Amniotic epithelial cell (primary cell): ENCODE measurements around the gene SLC23A2.
"Not testable (repeated sequence)": the region's sequence is repeated elsewhere in the genome, so short reads cannot be mapped to it uniquely, and the experiment has no call there.

Experiments
- DNase-seq: peaks from one replicate; pipeline ENCODE4 v3.0.0-alpha.2; 2010; ENCODE audit warnings: low read depth

SLC23A2 gene

GRCh38 chr20:4936392-4936850 is 64.9 kb downstream of the SLC23A2 start:
- DNase-seq: no peak

- DNase-seq: peak; percentile 9
Observed at GRCh38 chr20:4932061-4932460, 69.2 kb downstream of the SLC23A2 start.

GRCh38 chr20:4929686-4930397 is 71.5 kb downstream of the SLC23A2 start:
- peak; percentile 37 for DNase-seq

GRCh38 chr20:4926531-4927156 is 74.7 kb downstream of the SLC23A2 start:
- DNase-seq: no peak

GRCh38 chr20:4925842-4926530 is 75.3 kb downstream of the SLC23A2 start:
- peak; percentile 19 for DNase-seq

- no peak for DNase-seq
Observed at GRCh38 chr20:4924446-4924845, 76.9 kb downstream of the SLC23A2 start.

- no peak for DNase-seq
Observed at GRCh38 chr20:4924032-4924431, 77.3 kb downstream of the SLC23A2 start.

- no peak for DNase-seq
Observed at GRCh38 chr20:4922186-4922585, 79.1 kb downstream of the SLC23A2 start.

GRCh38 chr20:4921271-4921670 is 80.0 kb downstream of the SLC23A2 start:
- not testable (repeated sequence) for DNase-seq

- DNase-seq: no peak
Observed at GRCh38 chr20:4920655-4921054, 80.7 kb downstream of the SLC23A2 start.

- DNase-seq: no peak
Observed at GRCh38 chr20:4920131-4920530, 81.2 kb downstream of the SLC23A2 start.

GRCh38 chr20:4919047-4919704 is 82.1 kb downstream of the SLC23A2 start:
- no peak for DNase-seq

- DNase-seq: no peak
Observed at GRCh38 chr20:4918473-4918872, 82.8 kb downstream of the SLC23A2 start.

- peak; percentile 13 for DNase-seq
Observed at GRCh38 chr20:4916971-4917881, 84.1 kb downstream of the SLC23A2 start.

- no peak for DNase-seq
Observed at GRCh38 chr20:4913147-4913546, 88.2 kb downstream of the SLC23A2 start.

GRCh38 chr20:4912380-4913142 is 88.7 kb downstream of the SLC23A2 start:
- no peak for DNase-seq

GRCh38 chr20:4910951-4911350 is 90.4 kb downstream of the SLC23A2 start:
- no peak for DNase-seq

- no peak for DNase-seq
Observed at GRCh38 chr20:4905613-4906012, 95.7 kb downstream of the SLC23A2 start.

GRCh38 chr20:4905195-4905594 is 96.1 kb downstream of the SLC23A2 start:
- no peak for DNase-seq

GRCh38 chr20:4904127-4904860 is 97.0 kb downstream of the SLC23A2 start:
- DNase-seq: no peak
